Measurements from ENCODE around the gene TBX21. TPM values are rescaled to one million over a fixed set of nuclear protein-coding genes. Genes with fewer than 3 reads are reported as not detected.

Gene TBX21
- total and polyA plus RNA-seq, 12 donors, result 0.06 to 2.0 (median 0.50) TPM; not detected in 2

- H3K9me3 ChIP-seq (replicated peaks in 1 of 3), result no peaks in the 10 kb centered on the region
- no peaks in the 10 kb centered on the region for H3K36me3 ChIP-seq (replicated peaks in 1 of 2)
- H3K4me3 ChIP-seq, result no peak overlapping the region
- H3K27ac ChIP-seq, result no peak overlapping the region
- peaks cover 0 to 9% of the 10 kb centered on the region in 2 donors for H3K4me1 ChIP-seq (replicated peaks in 1 of 2)
- peak in 1 of 7 donors; percentile 9 for DNase-seq
- TF ChIP-seq, protein P1, sequence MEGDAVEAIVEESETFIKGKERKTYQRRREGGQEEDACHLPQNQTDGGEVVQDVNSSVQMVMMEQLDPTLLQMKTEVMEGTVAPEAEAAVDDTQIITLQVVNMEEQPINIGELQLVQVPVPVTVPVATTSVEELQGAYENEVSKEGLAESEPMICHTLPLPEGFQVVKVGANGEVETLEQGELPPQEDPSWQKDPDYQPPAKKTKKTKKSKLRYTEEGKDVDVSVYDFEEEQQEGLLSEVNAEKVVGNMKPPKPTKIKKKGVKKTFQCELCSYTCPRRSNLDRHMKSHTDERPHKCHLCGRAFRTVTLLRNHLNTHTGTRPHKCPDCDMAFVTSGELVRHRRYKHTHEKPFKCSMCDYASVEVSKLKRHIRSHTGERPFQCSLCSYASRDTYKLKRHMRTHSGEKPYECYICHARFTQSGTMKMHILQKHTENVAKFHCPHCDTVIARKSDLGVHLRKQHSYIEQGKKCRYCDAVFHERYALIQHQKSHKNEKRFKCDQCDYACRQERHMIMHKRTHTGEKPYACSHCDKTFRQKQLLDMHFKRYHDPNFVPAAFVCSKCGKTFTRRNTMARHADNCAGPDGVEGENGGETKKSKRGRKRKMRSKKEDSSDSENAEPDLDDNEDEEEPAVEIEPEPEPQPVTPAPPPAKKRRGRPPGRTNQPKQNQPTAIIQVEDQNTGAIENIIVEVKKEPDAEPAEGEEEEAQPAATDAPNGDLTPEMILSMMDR (IDR thresholded peaks at IDR 0.05), result no peak
- TF ChIP-seq POLR2A (IDR thresholded peaks at IDR 0.05), result no peak
- H3K27me3 ChIP-seq, result peaks cover 44% of the 10 kb centered on the region
- intact Hi-C loops (cut with DNase I), result no loop called here
- 58 to 70% (median 65%) methylated on average over 6 of the region's 6 CpGs for WGBS, 4 donors
Observed at GRCh38 chr17:47792979-47793378, 59.9 kb downstream of the TBX21 start.

Other genes starting within 250 kb of the TBX21 start
- 100 to 1,000 TPM in 6 of 9 donors, 10 to 100 TPM in 3; 82.0 to 187 (median 128) TPM for gene NPEPPS, start 202.1 kb upstream of the TBX21 start, total RNA-seq
- gene NPEPPS, start 202.1 kb upstream of the TBX21 start, polyA plus RNA-seq, result 10 to 100 TPM; 37.9 to 87.5 (median 48.8) TPM
- gene KPNB1, start 83.3 kb upstream of the TBX21 start, total RNA-seq, result 100 to 1,000 TPM; 159 to 352 (median 248) TPM
- 100 to 1,000 TPM in 1 of 3 donors, 10 to 100 TPM in 2; 41.5 to 339 (median 45.3) TPM for gene KPNB1, start 83.3 kb upstream of the TBX21 start, polyA plus RNA-seq
- 10 to 100 TPM in 4 of 9 donors, 1 to 10 TPM in 5; 3.9 to 15.9 (median 9.8) TPM for gene TBKBP1, start 39.1 kb upstream of the TBX21 start, total RNA-seq
- 10 to 100 TPM in 2 of 3 donors, 1 to 10 TPM in 1; 5.7 to 63.9 (median 18.6) TPM for gene TBKBP1, start 39.1 kb upstream of the TBX21 start, polyA plus RNA-seq
- gene OSBPL7, start 88.6 kb downstream of the TBX21 start, total RNA-seq, result 1 to 10 TPM; 3.3 to 9.8 (median 5.9) TPM
- gene OSBPL7, start 88.6 kb downstream of the TBX21 start, polyA plus RNA-seq, result 10 to 100 TPM in 1 of 3 donors, 1 to 10 TPM in 2; 2.0 to 22.4 (median 7.3) TPM
- 10 to 100 TPM; 29.0 to 72.5 (median 52.6) TPM for gene MRPL10, start 98.3 kb downstream of the TBX21 start, total RNA-seq
- 10 to 100 TPM; 37.6 to 41.1 (median 38.5) TPM for gene MRPL10, start 98.3 kb downstream of the TBX21 start, polyA plus RNA-seq
- gene LRRC46, start 98.4 kb downstream of the TBX21 start, total RNA-seq, result under 1 TPM in 6 of 9 donors, not detected in 3; 0.11 to 0.81 (median 0.28) TPM
- gene LRRC46, start 98.4 kb downstream of the TBX21 start, polyA plus RNA-seq, result 1 to 10 TPM; 1.6 to 2.3 (median 1.9) TPM
- 10 to 100 TPM; 18.3 to 53.7 (median 38.4) TPM for gene SCRN2, start 108.0 kb downstream of the TBX21 start, total RNA-seq
- 100 to 1,000 TPM in 2 of 3 donors, 1 to 10 TPM in 1; 6.3 to 136 (median 121) TPM for gene SCRN2, start 108.0 kb downstream of the TBX21 start, polyA plus RNA-seq
- 1 to 10 TPM in 6 of 9 donors, under 1 TPM in 3; 0.06 to 3.5 (median 1.1) TPM for gene SP6, start 117.9 kb downstream of the TBX21 start, total RNA-seq
- gene SP6, start 117.9 kb downstream of the TBX21 start, polyA plus RNA-seq, result 1 to 10 TPM in 1 of 3 donors, under 1 TPM in 2; 0.91 to 1.1 (median 0.97) TPM
- gene SP2, start 163.0 kb downstream of the TBX21 start, total RNA-seq, result 10 to 100 TPM in 5 of 9 donors, 1 to 10 TPM in 4; 1.8 to 20.8 (median 11.1) TPM
- gene SP2, start 163.0 kb downstream of the TBX21 start, polyA plus RNA-seq, result 10 to 100 TPM in 1 of 3 donors, 1 to 10 TPM in 2; 4.5 to 21.1 (median 8.0) TPM
- gene PNPO, start 208.3 kb downstream of the TBX21 start, total RNA-seq, result 10 to 100 TPM; 20.8 to 91.5 (median 56.1) TPM
- 10 to 100 TPM; 19.7 to 36.1 (median 23.8) TPM for gene PNPO, start 208.3 kb downstream of the TBX21 start, polyA plus RNA-seq
- gene PRR15L, start 224.6 kb downstream of the TBX21 start, total RNA-seq, result under 1 TPM in 1 of 9 donors, not detected in 8; 0.19 TPM
- gene PRR15L, start 224.6 kb downstream of the TBX21 start, polyA plus RNA-seq, result under 1 TPM in 2 of 3 donors, not detected in 1; 0.03 to 0.24 TPM
- gene CDK5RAP3, start 237.9 kb downstream of the TBX21 start, total RNA-seq, result 100 to 1,000 TPM in 5 of 9 donors, 10 to 100 TPM in 4; 42.8 to 200 (median 100) TPM
- 100 to 1,000 TPM in 2 of 3 donors, 10 to 100 TPM in 1; 76.1 to 733 (median 478) TPM for gene CDK5RAP3, start 237.9 kb downstream of the TBX21 start, polyA plus RNA-seq